ENCODE data around the gene SEMA6C. TPM values are rescaled to one million over a fixed set of nuclear protein-coding genes. Genes with fewer than 3 reads are reported as not detected.
"Not testable (repeated sequence)": the region's sequence is repeated elsewhere in the genome, so short reads cannot be mapped to it uniquely, and the experiment has no call there.

The SEMA6C gene, protein sequence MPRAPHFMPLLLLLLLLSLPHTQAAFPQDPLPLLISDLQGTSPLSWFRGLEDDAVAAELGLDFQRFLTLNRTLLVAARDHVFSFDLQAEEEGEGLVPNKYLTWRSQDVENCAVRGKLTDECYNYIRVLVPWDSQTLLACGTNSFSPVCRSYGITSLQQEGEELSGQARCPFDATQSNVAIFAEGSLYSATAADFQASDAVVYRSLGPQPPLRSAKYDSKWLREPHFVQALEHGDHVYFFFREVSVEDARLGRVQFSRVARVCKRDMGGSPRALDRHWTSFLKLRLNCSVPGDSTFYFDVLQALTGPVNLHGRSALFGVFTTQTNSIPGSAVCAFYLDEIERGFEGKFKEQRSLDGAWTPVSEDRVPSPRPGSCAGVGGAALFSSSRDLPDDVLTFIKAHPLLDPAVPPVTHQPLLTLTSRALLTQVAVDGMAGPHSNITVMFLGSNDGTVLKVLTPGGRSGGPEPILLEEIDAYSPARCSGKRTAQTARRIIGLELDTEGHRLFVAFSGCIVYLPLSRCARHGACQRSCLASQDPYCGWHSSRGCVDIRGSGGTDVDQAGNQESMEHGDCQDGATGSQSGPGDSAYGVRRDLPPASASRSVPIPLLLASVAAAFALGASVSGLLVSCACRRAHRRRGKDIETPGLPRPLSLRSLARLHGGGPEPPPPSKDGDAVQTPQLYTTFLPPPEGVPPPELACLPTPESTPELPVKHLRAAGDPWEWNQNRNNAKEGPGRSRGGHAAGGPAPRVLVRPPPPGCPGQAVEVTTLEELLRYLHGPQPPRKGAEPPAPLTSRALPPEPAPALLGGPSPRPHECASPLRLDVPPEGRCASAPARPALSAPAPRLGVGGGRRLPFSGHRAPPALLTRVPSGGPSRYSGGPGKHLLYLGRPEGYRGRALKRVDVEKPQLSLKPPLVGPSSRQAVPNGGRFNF
- total RNA-seq (2014; rRNA removed; shearing (Covaris generic)), result 2.0 TPM in 2 replicates

DNA sequence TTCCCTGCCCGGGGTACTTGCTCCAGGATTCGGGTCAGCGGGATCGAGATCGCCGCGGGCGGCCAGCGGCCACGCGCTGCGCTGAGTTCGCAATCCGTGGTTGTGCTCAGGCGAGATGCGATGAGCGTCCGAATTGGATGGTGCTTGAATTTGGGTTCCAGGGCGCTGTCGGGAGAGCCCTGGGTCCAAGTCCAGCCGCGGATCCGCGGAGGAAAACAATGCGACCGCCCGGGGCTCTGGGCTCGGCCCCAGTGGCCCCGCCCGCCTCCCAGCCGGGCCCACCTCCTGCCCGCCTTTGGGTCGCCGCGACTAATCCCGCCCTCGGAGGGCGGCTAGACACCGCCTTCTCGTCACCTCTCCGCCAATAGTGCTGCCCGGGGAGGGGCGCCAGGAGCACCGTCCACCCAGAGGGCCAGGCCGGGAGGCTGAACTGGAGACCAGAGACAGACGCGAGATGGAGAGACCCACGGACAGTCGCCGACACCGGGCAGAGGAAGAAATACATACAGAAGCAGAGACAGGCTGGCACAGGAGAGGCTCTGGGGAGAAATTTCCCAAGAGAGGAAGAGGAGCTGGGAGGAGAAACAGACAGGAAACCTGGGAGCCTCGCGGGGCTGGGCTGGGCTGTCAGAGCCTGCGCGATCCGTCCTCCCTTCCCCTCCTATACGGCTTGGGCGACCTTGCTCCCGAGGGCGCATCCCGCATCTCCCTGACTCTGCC is at the start of gene SEMA6C:
TSS of gene SEMA6C (minus strand) at position 220 of the 720 bp plus-strand sequence. CDS start 4,010 bp downstream, outside the sequence.
- in situ Hi-C loops (cut with HindIII; ENCODE audit: low sequenced_read_pairs), result no loop called here
- peak; percentile 98 for DNase-seq (ENCODE audit: low spot score)

DNA sequence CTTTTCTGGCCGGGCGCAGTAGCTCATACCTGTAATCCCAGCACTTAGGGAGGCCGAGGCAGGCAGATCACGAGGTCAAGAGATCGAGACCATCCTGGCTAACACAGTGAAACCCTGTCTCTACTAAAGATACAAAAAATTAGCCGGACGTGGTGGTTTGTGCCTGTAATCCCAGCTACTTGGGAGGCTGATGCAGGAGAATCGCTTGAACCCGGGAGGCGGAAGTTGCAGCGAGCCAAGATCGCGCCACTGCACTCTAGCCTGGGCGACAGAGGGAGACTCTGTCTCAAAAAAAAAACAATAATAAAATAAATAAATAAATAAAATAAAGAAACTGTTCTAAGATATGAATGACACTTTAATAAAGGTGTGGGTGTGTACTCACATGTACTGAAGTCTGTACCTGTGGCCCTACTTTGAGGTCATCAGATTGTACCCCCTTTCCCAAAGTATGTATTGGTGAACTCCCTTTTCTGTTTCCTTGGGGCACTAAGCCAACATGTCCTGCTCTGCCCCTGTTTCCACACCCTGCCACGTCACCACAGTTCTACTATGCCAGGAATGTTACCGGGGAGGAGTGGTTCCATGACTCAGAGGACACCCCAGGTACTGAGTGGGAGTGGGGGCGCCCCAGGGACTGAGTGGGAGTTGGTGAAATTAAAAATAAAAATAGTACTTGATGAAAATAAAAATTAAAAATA is 48.6 kb upstream of the SEMA6C start:
- DNase-seq (ENCODE audit: low spot score); in situ Hi-C loops (cut with HindIII; ENCODE audit: low sequenced_read_pairs): not testable (repeated sequence)

DNA sequence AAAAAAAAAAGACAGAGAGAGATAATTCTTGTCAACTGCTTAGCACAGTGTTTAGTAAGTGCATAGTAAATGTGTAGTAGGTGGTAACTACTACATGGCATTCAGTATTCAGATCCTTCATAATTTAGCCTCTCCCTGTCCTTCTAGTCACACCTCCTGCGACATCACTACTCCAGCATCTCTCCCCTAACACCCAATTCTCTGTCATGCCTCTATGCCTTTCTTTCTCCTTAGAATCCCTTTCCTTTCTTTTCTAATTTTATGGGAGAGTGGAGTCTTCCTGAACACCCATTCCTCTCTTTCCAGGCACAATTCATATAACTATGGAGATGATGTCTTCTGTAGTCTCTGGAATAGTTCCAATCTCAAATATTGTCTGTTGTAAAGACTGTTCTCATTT is 47.4 kb upstream of the SEMA6C start:
- DNase-seq (ENCODE audit: low spot score), result no peak
- in situ Hi-C loops (cut with HindIII; ENCODE audit: low sequenced_read_pairs), result no loop called here

DNA sequence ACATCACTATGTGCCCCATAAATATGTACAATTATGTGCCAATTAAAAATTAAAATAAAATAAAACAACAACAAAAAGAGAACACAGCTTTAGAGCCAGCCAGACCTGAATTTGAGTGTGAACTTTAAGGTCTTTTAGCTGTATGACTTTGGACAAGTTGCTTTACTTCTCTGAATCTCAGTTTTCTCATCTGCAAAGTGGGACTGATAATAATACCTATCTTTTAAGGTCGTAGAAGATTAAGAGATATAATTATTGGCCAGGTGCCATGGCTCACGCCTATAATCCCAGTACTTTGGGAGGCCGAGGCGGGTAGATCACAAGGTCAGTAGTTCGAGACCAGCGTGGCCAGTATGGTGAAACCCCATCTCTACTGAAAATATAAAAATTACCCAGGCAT is 46.9 kb upstream of the SEMA6C start:
- DNase-seq (ENCODE audit: low spot score), result no peak
- in situ Hi-C loops (cut with HindIII; ENCODE audit: low sequenced_read_pairs), result no loop called here

DNA sequence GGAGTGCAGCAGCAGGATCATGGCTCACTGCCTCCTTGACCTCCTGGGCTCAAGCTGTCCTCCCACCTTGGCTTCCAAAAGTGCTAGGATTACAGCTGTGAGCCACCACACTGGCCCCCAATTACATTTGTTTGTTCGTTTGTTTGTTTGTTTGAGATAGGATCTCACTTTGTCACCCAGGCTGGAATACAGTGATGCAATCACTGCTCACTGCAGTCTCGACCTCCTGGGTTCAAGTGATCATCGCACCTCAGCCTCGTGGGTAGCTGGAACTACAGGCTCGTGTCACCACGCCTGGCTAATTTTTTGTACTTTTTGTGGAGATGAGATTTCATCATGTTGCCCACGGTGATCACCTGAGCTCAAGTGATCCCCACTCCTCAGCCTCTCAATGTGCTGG is 45.6 kb upstream of the SEMA6C start:
- in situ Hi-C loops (cut with HindIII; ENCODE audit: low sequenced_read_pairs), result no loop called here
- no peak for DNase-seq (ENCODE audit: low spot score)

DNA sequence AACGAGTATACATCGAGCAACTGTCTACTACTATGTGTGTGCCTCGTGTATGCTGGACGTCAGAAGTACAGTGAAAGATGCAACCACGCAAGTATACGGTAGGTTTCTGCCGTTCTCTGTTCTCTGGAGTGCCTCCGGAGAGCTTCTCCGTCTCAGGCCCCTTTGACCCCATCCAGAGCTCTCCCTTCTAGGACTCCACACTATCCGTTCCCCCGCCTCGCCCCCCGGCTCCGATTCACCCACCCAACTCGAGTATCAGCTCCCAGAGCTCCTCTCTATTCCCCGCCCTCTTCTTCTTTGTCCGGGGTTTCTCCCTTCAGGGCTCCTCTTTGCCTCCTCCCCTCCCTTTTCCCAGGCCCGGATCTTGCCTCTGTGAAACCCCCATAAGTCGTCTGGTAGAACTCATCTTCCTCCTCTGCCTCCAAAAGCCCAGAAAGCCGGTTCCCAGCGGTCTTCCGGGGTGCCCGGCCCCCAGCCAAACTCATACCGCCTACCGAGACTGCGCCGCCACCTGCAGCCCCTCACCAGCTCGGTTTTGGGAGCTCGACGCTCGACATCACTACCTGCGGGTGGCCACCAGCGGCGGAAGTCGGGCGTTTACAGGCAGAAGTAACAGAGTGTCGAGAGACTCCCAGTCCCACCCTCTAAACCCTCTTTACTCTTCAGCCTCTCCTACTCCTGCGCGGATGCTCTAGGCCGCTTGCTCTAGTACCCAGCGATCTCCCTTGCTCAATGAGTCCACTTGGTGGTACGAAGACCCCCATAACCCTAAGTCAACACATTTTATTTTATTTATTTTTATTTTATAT is 43.4 kb upstream of the SEMA6C start, which contains the start of gene VPS72:
TSS of gene VPS72 (minus strand) at position 561 of the 809 bp plus-strand sequence. CDS start at position 485, 76 bp downstream.
- DNase-seq (ENCODE audit: low spot score), result peak; percentile 94
- in situ Hi-C loops (cut with HindIII; ENCODE audit: low sequenced_read_pairs), result no loop called here

DNA sequence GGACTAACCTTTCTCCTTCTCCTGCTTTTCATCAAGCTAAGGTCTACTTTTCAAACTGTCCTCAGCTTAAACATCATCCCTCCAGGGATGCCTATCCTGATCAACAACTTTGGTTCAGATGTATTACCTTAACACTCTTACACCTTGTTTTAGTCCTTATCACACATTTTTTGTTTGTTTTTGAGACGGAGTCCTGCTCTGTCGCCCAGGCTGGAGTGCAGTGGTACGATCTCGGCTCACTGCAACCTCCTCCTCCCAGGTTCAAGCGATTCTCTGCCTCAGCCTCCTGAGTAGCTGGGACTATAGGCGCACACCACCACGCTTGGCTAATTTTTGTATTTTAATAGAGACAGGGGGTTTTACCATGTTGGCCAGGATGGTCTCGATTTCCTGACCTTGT is 42.2 kb upstream of the SEMA6C start:
- DNase-seq (ENCODE audit: low spot score); in situ Hi-C loops (cut with HindIII; ENCODE audit: low sequenced_read_pairs): not testable (repeated sequence)

DNA sequence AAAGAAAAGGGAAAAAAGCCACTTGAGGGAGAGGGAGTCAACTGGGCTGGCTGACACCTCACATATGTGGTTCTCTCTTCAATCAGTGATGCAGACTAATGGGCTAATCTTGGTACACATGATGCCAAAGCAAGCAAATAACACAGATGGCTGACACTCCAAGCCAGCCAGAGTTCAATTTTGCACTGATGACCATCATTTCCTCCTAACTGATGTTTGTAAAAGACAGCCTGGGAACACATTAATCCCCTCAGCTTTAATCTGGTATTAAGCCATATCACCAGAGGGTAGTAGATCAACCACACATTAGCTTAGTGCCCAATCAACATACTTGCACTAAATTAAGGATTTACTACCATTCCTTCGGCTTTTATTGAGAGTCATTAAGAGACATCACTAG is 40.8 kb upstream of the SEMA6C start:
- in situ Hi-C loops (cut with HindIII; ENCODE audit: low sequenced_read_pairs), result no loop called here
- no peak for DNase-seq (ENCODE audit: low spot score)

DNA sequence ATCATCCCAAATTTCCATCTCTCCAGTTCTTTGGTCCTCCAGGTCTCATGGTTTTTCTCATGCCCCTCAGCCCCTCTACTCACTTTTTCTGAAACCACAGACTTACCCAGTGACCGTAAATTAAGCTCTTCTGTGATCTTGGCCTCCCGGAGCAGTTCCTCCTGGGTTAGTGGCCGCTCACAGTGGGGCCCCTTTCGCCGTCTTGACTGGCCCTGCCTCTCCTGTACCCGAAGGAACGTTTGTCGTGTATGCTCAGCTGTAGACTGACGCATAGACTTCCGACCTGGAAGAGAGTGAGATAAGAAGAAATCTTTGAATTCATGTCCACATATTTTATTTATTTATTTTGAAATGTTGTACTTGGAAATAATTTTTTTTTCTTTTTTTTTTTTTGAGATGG is 37.8 kb upstream of the SEMA6C start:
- in situ Hi-C loops (cut with HindIII; ENCODE audit: low sequenced_read_pairs), result no loop called here
- DNase-seq (ENCODE audit: low spot score), result no peak

DNA sequence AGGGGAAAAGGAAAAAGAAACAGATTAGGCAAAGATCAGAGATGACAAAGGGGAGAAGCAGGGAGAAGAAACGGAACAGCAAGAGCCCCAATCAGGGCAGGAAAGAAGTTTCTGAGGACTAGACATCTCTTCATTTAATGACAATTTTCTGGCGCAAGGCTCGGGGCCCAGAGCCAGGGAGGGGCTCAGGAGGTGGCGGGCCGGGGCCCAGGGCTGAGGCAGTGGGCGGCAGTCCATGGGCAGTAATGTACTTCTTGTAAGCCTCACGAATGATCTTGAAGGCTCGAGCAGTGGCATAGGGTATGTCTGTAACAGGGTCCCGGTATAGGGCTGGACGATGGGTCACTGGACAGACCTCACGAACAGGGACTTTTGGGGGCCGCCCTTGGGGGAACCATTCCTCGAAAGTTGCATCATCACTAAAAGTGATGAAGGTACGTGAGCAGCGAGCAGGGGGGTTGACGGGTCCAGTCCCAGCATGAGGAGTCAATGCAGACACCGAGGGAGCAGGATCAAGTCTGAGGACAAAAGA is 30.1 kb upstream of the SEMA6C start:
- in situ Hi-C loops (cut with HindIII; ENCODE audit: low sequenced_read_pairs), result no loop called here

DNA sequence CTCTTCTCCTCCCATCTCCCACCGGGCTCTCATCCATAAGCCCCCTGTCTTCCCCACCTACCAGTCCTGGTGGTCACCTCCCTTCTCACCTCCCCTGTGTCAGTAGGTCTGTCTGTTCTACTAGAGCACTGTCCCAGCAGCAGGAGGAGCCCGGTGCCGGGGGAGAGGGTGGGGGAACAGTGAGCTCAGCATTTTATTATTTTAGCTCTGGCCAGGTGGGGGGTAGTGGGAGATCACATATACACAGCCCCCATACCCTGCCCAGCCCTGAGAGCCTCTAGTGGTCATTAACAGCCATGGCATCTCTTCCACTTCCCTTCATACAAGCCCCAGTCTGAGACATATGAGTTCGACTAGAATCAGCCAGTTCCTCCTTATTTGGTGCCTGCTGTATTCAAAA is 29.4 kb upstream of the SEMA6C start, which contains the start of gene TMOD4:
TSS of gene TMOD4 (minus strand) at position 119 of the 400 bp plus-strand sequence. CDS start 1,106 bp downstream, outside the sequence.
- in situ Hi-C loops (cut with HindIII; ENCODE audit: low sequenced_read_pairs), result no loop called here

More for the DNA sequence above, 30.1 kb upstream of the SEMA6C start:
- no peak for DNase-seq (ENCODE audit: low spot score)

DNA sequence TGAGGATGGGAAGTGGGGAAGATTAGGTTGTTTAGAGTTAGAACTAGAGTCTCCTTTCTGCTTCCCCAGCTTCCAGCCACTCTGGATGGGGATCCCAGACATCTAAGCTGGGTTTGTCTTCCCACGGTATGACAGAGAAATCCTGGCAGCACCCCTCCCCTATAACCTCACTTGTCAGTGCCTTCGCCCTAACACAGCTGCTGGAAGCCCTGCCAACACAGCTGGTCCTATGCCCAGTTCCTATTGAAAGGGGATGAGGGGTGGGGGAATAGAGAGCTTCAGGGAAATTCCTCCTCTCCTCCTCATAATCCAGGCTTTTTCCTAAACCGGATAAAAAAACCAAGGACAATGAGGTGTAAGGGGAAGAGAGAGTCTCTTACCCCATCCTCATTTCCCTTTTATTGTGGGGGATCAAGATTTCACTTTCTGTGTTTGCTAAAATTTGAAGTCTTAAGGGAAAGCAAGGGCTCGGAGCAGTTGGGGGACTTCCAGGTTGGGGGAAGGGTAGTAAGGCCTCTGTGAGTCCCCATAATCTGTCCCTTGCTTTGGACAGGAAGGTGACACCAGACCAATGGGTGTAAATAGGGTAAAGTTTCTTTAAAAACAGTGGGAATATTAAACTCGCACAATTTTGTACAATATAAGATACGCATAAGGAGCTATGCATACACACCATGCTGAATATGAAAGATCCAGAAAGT is 28.8 kb upstream of the SEMA6C start:
- no peak for DNase-seq (ENCODE audit: low spot score)
- in situ Hi-C loops (cut with HindIII; ENCODE audit: low sequenced_read_pairs), result no loop called here

More for the DNA sequence above, 29.4 kb upstream of the SEMA6C start, which contains the start of gene TMOD4:
- no peak for DNase-seq (ENCODE audit: low spot score)

DNA sequence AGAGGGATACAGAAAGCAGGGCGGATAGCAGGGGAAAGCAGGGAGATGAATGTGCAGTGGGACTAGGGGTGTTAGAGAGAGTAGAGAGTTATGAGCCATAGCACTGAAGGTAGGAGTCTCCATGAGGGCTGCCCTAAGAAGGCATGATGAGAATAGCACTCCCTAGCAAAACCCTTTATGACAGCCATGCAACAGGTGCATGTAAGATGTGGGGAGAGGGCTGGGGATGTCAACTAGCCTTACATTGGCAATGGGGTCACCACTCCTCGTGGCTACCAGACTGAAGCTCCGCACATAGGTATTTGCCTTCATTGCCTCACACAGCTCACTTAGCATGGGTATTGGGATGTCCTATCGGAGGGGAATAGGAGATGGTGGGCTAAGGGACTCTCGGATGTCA is 24.8 kb upstream of the SEMA6C start:
- in situ Hi-C loops (cut with HindIII; ENCODE audit: low sequenced_read_pairs), result no loop called here
- no peak for DNase-seq (ENCODE audit: low spot score)

DNA sequence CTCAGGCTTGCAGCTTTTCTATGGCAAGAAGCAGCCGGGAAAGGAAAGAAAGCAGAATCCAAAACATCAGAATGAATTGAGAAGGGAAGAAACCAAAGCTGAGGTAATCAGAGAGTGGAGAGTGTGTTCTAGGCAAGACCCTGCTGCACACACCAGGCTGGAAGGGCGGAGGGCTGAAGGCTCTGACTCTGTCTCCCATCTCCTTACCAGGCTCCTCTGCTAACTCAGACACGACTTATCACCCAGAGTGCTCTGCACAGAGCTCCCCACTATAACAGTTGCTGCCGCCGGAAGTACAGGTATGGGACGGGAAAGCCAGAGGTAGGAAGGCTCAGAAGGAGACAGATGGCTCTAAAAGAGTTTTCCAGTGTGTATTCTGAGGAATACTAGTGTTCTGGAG is 20.7 kb upstream of the SEMA6C start:
- in situ Hi-C loops (cut with HindIII; ENCODE audit: low sequenced_read_pairs), result no loop called here
- DNase-seq (ENCODE audit: low spot score), result no peak

DNA sequence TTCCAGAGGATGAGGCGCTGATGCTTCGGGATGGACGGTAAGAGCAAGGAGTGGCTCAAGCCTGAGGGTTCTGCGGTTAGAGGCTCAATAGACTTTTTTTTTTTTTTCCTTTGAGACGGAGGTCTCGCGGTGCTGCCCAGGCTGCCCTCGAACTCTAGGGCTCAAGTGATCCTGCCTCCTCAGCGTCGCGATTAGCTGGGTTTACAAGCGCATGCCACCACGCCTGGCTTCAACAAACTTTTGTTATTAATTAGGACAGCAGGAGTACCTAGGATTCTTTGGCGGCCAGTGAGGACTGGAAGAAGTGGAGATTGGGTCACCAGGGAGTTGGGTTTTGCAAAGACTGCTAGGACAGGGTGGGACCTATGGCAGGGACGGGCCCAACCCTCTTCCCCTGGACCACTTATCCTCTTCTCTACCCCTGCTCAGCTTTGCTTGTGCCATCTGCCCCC is 20.1 kb upstream of the SEMA6C start:
- in situ Hi-C loops (cut with HindIII; ENCODE audit: low sequenced_read_pairs), result no loop called here
- no peak for DNase-seq (ENCODE audit: low spot score)

DNA sequence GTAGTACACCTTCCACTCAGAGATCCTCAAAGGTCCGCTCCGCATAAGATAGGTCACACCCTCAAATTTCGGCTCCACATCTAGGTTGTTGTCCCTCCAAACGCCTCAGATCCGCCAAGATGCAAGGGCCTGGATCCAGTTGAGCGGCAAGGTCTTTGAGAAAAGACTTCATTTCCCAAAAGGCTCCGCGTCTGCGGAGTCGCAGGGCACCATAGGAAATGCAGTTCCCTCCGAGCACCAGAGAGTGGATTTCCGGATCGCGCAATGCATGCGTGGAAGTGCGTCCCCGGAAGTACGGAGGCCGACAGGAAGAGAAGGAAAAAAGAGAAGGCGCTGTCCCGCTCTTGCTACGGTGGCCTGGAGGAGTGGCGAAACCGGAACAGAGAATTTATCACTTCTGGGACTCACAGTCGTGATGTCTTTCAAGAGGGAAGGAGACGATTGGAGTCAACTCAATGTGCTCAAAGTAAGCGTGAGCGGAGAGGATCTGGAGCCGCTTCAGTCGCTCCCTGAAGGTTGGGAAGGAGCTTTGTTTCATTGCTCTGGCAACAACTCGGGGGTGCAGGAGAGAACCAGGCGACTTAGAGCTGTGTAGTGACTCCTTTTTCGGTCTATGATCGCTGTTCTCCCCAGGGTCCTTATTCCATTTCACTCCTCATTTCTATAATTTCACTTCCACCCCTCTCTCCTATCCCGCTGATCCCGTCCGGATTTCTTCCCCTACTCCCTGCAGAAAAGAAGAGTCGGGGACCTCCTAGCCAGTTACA is 19.5 kb upstream of the SEMA6C start, which contains the start of the genes LYSMD1 and SCNM1:
TSS of gene LYSMD1 (minus strand) at position 165 of the 767 bp plus-strand sequence. CDS start 644 bp downstream, outside the sequence.
TSS of gene SCNM1 (plus strand) at position 407 of the 767 bp plus-strand sequence. CDS start at position 416, 9 bp downstream.
- in situ Hi-C loops (cut with HindIII; ENCODE audit: low sequenced_read_pairs), result no loop called here
- peak; percentile 98 for DNase-seq (ENCODE audit: low spot score)

Measured in G401 (cell line).